Measurements from ENCODE around the gene UBE3C.
A peak's percentile ranks its signal among the peaks of the same experiment; 100 is the strongest.
"Not testable (repeated sequence)": the region's sequence is repeated elsewhere in the genome, so short reads cannot be mapped to it uniquely, and the experiment has no call there.

UBE3C gene

GRCh38 chr7:157130849-157131248, 7.9 kb upstream of the UBE3C start:
- not testable (repeated sequence) for DNase-seq (ENCODE audit: low spot score)

- DNase-seq (ENCODE audit: low spot score): no peak
Measured at GRCh38 chr7:157132796-157133195, 5.9 kb upstream of the UBE3C start.

GRCh38 chr7:157133304-157133703, 5.4 kb upstream of the UBE3C start:
- no peak for DNase-seq (ENCODE audit: low spot score)

- no peak for DNase-seq (ENCODE audit: low spot score)
Measured at GRCh38 chr7:157136372-157136771, 2.4 kb upstream of the UBE3C start.

GRCh38 chr7:157138101-157138423, 664 bp upstream of the UBE3C start:
- no peak for DNase-seq (ENCODE audit: low spot score)

GRCh38 chr7:157139111-157139809, 534 bp downstream of the UBE3C start:
- DNase-seq (ENCODE audit: low spot score): peak; percentile 59

- peak; percentile 20 for DNase-seq (ENCODE audit: low spot score)
Measured at GRCh38 chr7:157139810-157140510, 1.2 kb downstream of the UBE3C start.

GRCh38 chr7:157140511-157140905, 1.8 kb downstream of the UBE3C start:
- DNase-seq (ENCODE audit: low spot score): no peak

GRCh38 chr7:157141525-157142060, 2.9 kb downstream of the UBE3C start:
- DNase-seq (ENCODE audit: low spot score): no peak

- no peak for DNase-seq (ENCODE audit: low spot score)
Measured at GRCh38 chr7:157143788-157144187, 5.1 kb downstream of the UBE3C start.

GRCh38 chr7:157149317-157149716, 10.6 kb downstream of the UBE3C start:
- DNase-seq (ENCODE audit: low spot score): no peak

- DNase-seq (ENCODE audit: low spot score): no peak
Measured at GRCh38 chr7:157150882-157151281, 12.2 kb downstream of the UBE3C start.

GRCh38 chr7:157151626-157152339, 13.1 kb downstream of the UBE3C start:
- DNase-seq (ENCODE audit: low spot score): no peak

GRCh38 chr7:157152391-157152937, 13.7 kb downstream of the UBE3C start:
- DNase-seq (ENCODE audit: low spot score): no peak

GRCh38 chr7:157153260-157153659, 14.5 kb downstream of the UBE3C start:
- no peak for DNase-seq (ENCODE audit: low spot score)

GRCh38 chr7:157155959-157156358, 17.2 kb downstream of the UBE3C start:
- DNase-seq (ENCODE audit: low spot score): no peak

GRCh38 chr7:157158400-157158799, 19.7 kb downstream of the UBE3C start:
- DNase-seq (ENCODE audit: low spot score): no peak

GRCh38 chr7:157159537-157159936, 20.8 kb downstream of the UBE3C start:
- not testable (repeated sequence) for DNase-seq (ENCODE audit: low spot score)

- DNase-seq (ENCODE audit: low spot score): no peak
Measured at GRCh38 chr7:157160433-157160832, 21.7 kb downstream of the UBE3C start.

- no peak for DNase-seq (ENCODE audit: low spot score)
Measured at GRCh38 chr7:157165987-157166386, 27.3 kb downstream of the UBE3C start.

- DNase-seq (ENCODE audit: low spot score): no peak
Measured at GRCh38 chr7:157168571-157168970, 29.8 kb downstream of the UBE3C start.

- no peak for DNase-seq (ENCODE audit: low spot score)
Measured at GRCh38 chr7:157176771-157177170, 38.0 kb downstream of the UBE3C start.
